A549 (cell line): ENCODE data around the gene PRKG1. TPM values are rescaled to one million over a fixed set of nuclear protein-coding genes. Genes with fewer than 3 reads are reported as not detected.

Source experiments
- ATAC-seq, 2 experiments: fragments of 200-7000 bp in 1 of 2; fragments of >200 bp in 1 of 2; cut with Nextera tagmentation in 1 of 2; cut with Tn5 transposase in 1 of 2; 3 replicates each; pipeline versions ENCODE4 v1.8.0 to v1.9.1; 2018 to 2020; ENCODE audit warnings: mild to moderate bottlenecking in 1 of 2, moderate library complexity in 1 of 2
- CTCF ChIA-PET: fragments of 300-600 bp; sonication (Branson Sonifier 250); formaldehyde crosslinking; extraction: SDS; loops from one replicate; lab custom pipeline; 2021; ENCODE audit warnings: antibody characterized with exemption, inconsistent platforms; lab: Yijun Ruan, JAX
- POLR2A ChIA-PET: fragments of 350-600 bp; formaldehyde crosslinking; extraction: SDS; loops from one replicate; lab custom pipeline; 2021; ENCODE audit warnings: antibody characterized with exemption, inconsistent platforms; lab: Yijun Ruan, JAX
- DNase-seq, 2 experiments: peaks; one replicate each; pipeline versions ENCODE4 v3.0.0 to v3.0.0-alpha.2; 2011 to 2016; ENCODE audit warnings: low read depth in 1 of 2, low spot score in 1 of 2
- FAIRE-seq: peaks from 2 replicates; lab custom pipeline; 2011; peaks lifted over from hg19 to GRCh38; lab: Jason Lieb, UNC
- H3K27ac ChIP-seq, 2 experiments: fragments of >200 bp; sonication (Bioruptor Twin); formaldehyde crosslinking; 3 replicates each; pipeline ENCODE4 v1.5.1; 2016 to 2017
- H3K4me1 ChIP-seq: fragments of >200 bp; sonication (Bioruptor Twin); formaldehyde crosslinking; 3 replicates; pipeline ENCODE4 v1.6.1; 2016
- H3K4me2 ChIP-seq: fragments of >200 bp; sonication (Bioruptor Twin); formaldehyde crosslinking; 3 replicates; pipeline ENCODE4 v1.6.1; 2016
- H3K4me3 ChIP-seq: fragments of >200 bp; sonication (Bioruptor Twin); formaldehyde crosslinking; 3 replicates; pipeline ENCODE4 v1.5.1; 2016
- H3K9me3 ChIP-seq: fragments of >200 bp; sonication (Bioruptor Twin); formaldehyde crosslinking; 3 replicates; pipeline ENCODE4 v1.6.1; 2016
- CHD2 ChIP-seq: fragments of 150-350 bp; IDR thresholded peaks from 2 replicates; pipeline ENCODE4 v1.6.1; 2014; ENCODE audit warnings: low read length; ENCODE audit not compliant: partially characterized antibody
- CHD4 ChIP-seq: fragments of 200-600 bp; sonication (generic); IDR thresholded peaks from 2 replicates; pipeline ENCODE4 v1.6.1; 2016; ENCODE audit warnings: antibody characterized with exemption, mild to moderate bottlenecking, borderline replicate concordance
- EP300 ChIP-seq, 2 experiments: fragments of >200 bp; sonication (Bioruptor Twin); formaldehyde crosslinking; IDR thresholded peaks; 2 replicates in 1 of 2; 3 replicates in 1 of 2; pipeline ENCODE4 v1.6.1; 2016 to 2017
- FOSB ChIP-seq: fragments of 250-450 bp; sonication (Bioruptor Pico); IDR thresholded peaks from 2 replicates; pipeline ENCODE4 v1.5.0; 2020; ENCODE audit warnings: mild to moderate bottlenecking, moderate library complexity
- HOXA7 ChIP-seq: fragments of 250-450 bp; sonication (Bioruptor Pico); IDR thresholded peaks from 2 replicates; pipeline ENCODE4 v1.5.0; 2020; ENCODE audit warnings: mild to moderate bottlenecking, moderate library complexity
- JUN ChIP-seq, 2 experiments: fragments of >200 bp; sonication (Bioruptor Twin); formaldehyde crosslinking; IDR thresholded peaks; 2 replicates in 1 of 2; 3 replicates in 1 of 2; pipeline ENCODE4 v1.6.1; 2016 to 2017
- JUNB ChIP-seq: fragments of >200 bp; sonication (Bioruptor Twin); formaldehyde crosslinking; IDR thresholded peaks from 2 replicates; pipeline ENCODE4 v1.6.1; 2016
- KDM1A ChIP-seq: fragments of 200-600 bp; sonication (generic); IDR thresholded peaks from 2 replicates; pipeline ENCODE4 v1.6.1; 2016; ENCODE audit warnings: low read depth, mild to moderate bottlenecking
- MAZ ChIP-seq: fragments of 150-350 bp; IDR thresholded peaks from 2 replicates; pipeline ENCODE4 v1.6.1; 2014; ENCODE audit warnings: antibody characterized with exemption, low read depth, low read length, borderline replicate concordance
- NFE2L2 ChIP-seq: fragments of 150-350 bp; conservative IDR thresholded peaks from 2 replicates; pipeline ENCODE4 v1.6.1; 2014; ENCODE audit warnings: low read length
- NPAS2 ChIP-seq: fragments of 250-450 bp; sonication (Bioruptor Pico); IDR thresholded peaks from 2 replicates; pipeline ENCODE4 v1.8.0; 2022; ENCODE audit warnings: mild to moderate bottlenecking, moderate library complexity, borderline replicate concordance
- RAD21 ChIP-seq, 2 experiments: fragments of >200 bp in 1 of 2; sonication (Bioruptor Twin) in 1 of 2; formaldehyde crosslinking in 1 of 2; IDR thresholded peaks in 1 of 2; conservative IDR thresholded peaks in 1 of 2; 2 replicates in 1 of 2; 3 replicates in 1 of 2; pipeline ENCODE4 v1.6.1; 2012 to 2018; ENCODE audit warnings: inconsistent platforms in 1 of 2
- RARB ChIP-seq: fragments of 250-450 bp; sonication (Bioruptor Pico); IDR thresholded peaks from 2 replicates; pipeline ENCODE4 v1.8.0; 2021; ENCODE audit warnings: mild to moderate bottlenecking, moderate library complexity
- RFX5 ChIP-seq: fragments of 450-650 bp; IDR thresholded peaks from 2 replicates; pipeline ENCODE4 v1.7.1; 2014; ENCODE audit warnings: antibody characterized with exemption, mild to moderate bottlenecking, moderate library complexity
- RNF2 ChIP-seq: fragments of 200-600 bp; sonication (generic); IDR thresholded peaks from 2 replicates; pipeline ENCODE4 v1.6.1; 2016; ENCODE audit warnings: low read depth, mild to moderate bottlenecking, antibody characterized with exemption, moderate library complexity, borderline replicate concordance
- SMC3 ChIP-seq: fragments of >200 bp; sonication (Bioruptor Twin); formaldehyde crosslinking; IDR thresholded peaks from 3 replicates; pipeline ENCODE4 v1.6.1; 2018; ENCODE audit warnings: inconsistent platforms
- SREBF2 ChIP-seq: fragments of 450-650 bp; IDR thresholded peaks from 2 replicates; pipeline ENCODE4 v1.6.1; 2014; ENCODE audit warnings: mild to moderate bottlenecking, moderate library complexity
- TFCP2L1 ChIP-seq: fragments of 250-450 bp; sonication (Bioruptor Pico); IDR thresholded peaks from 2 replicates; pipeline ENCODE4 v1.5.0; 2021; ENCODE audit warnings: mild to moderate bottlenecking
- TP53 ChIP-seq: fragments of 250-450 bp; sonication (Bioruptor Pico); IDR thresholded peaks from 2 replicates; pipeline ENCODE4 v1.5.0; 2021; ENCODE audit warnings: mild to moderate bottlenecking, moderate library complexity
- ZC3H11A ChIP-seq: fragments of 450-650 bp; IDR thresholded peaks from 2 replicates; pipeline ENCODE4 v1.6.1; 2014; ENCODE audit warnings: antibody characterized with exemption, mild to moderate bottlenecking
- ZFP36 ChIP-seq: fragments of 450-650 bp; IDR thresholded peaks from 2 replicates; pipeline ENCODE4 v1.6.1; 2014; ENCODE audit warnings: borderline replicate concordance; ENCODE audit not compliant: partially characterized antibody
- ZSCAN20 ChIP-seq: fragments of 250-450 bp; sonication (Bioruptor Pico); IDR thresholded peaks from 2 replicates; pipeline ENCODE4 v1.8.0; 2022; ENCODE audit warnings: mild to moderate bottlenecking, moderate library complexity
- WGBS: methylation state at CpG from one replicate; pipeline ENCODE4 v1.1.6; 2017; ENCODE audit errors: missing lambda C conversion rate; 5-methylcytosine and 5-hydroxymethylcytosine counted together
- polyA plus RNA-seq, 4 experiments: library from polyadenylated mRNA; depleted of rRNA in 3 of 4; stranded (reverse); fragments of >200 nt; fragmentation: RNase III in 1 of 4; extraction: RNeasy Plus Mini Kit Qiagen cat#74134 plus additional on column Dnase treatment in 1 of 4; gene quantifications; 2 replicates in 3 of 4; 3 replicates in 1 of 4; pipeline ENCODE4 v1.2.3, GENCODE V29; 2011 to 2017
- TF ChIP-seq, protein P1 (sequence below): fragments of >200 bp; sonication (Bioruptor Twin); formaldehyde crosslinking; IDR thresholded peaks from 3 replicates; pipeline ENCODE4 v1.6.1; 2016
- TF ChIP-seq, protein P2 (sequence below): fragments of >200 bp; sonication (Bioruptor Twin); formaldehyde crosslinking; IDR thresholded peaks from 2 replicates; pipeline ENCODE4 v1.6.1; 2016
- TF ChIP-seq, protein P3 (sequence below): fragments of 150-350 bp; IDR thresholded peaks from 2 replicates; pipeline ENCODE4 v1.6.1; 2014; ENCODE audit warnings: low read depth, mild to moderate bottlenecking, low read length
- TF ChIP-seq, protein P4 (sequence below): fragments of >200 bp; sonication (Bioruptor Twin); formaldehyde crosslinking; IDR thresholded peaks from 3 replicates; pipeline ENCODE4 v1.5.1; 2016

The PRKG1 gene
- polyA plus RNA-seq, 2 of the 4 experiments (the other 2 are of a cell fraction) = not detected

DNA sequence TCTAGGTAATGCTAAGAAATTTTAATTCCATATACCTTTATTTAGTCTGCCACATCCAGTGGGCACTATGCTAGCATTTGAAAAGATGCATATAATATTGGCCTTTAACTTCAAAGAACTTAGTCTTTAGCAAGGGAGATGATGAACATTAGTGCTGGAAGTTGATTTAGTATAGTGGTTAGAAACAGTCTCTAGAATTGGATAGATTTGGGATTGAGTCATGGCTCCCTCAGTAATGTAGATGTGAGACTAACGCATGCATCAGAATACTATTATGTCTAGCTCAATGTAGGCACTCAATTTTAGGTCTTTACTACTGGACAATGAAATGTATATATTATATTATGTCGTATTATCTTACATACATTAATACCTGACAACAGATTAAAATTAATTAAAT, 1245.6 kb downstream of the PRKG1 start:
- CTCF ChIA-PET = interaction anchor here (3.5 to 3.7 kb wide), 2 partner anchors 12 to 167 kb away, joined by 14 to 36 read pairs; no protein-coding TSS in a partner anchor
- Histone ChIP-seq H3K4me1 (peaks cover 29% of the 10 kb centered on the region), H3K27ac (peak overlapping the region; percentile 82 to 89), H3K4me3 (no peak overlapping the region), H3K4me2 (peak overlapping the region; percentile 72), H3K9me3 (peaks cover 9% of the 10 kb centered on the region; the same call in 2 of the 3 replicates)
- no peak for ATAC-seq
- no peak for DNase-seq
- TF ChIP-seq, protein P1, sequence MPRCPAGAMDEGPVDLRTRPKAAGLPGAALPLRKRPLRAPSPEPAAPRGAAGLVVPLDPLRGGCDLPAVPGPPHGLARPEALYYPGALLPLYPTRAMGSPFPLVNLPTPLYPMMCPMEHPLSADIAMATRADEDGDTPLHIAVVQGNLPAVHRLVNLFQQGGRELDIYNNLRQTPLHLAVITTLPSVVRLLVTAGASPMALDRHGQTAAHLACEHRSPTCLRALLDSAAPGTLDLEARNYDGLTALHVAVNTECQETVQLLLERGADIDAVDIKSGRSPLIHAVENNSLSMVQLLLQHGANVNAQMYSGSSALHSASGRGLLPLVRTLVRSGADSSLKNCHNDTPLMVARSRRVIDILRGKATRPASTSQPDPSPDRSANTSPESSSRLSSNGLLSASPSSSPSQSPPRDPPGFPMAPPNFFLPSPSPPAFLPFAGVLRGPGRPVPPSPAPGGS = no peak
- TF ChIP-seq JUN (IDR thresholded peaks at IDR 0.05) (no peak), NFE2L2 (no peak), ZC3H11A (no peak), CHD4 (no peak), RAD21 (conservative IDR thresholded peaks at IDR 0.05 in 1 of 2, IDR thresholded peaks at IDR 0.05 in 1 of 2) (no peak), SREBF2 (no peak), ZFP36 (no peak), NPAS2 (CRISPR knock-in tag) (no peak), ZSCAN20 (CRISPR knock-in tag) (no peak), CHD2 (no peak), RNF2 (no peak), RARB (no peak), TP53 (CRISPR knock-in tag) (no peak)
- TF ChIP-seq, protein P2, sequence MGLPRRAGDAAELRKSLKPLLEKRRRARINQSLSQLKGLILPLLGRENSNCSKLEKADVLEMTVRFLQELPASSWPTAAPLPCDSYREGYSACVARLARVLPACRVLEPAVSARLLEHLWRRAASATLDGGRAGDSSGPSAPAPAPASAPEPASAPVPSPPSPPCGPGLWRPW = no peak
- FAIRE-seq = no peak
- POLR2A ChIA-PET = interaction anchor here (2.1 kb wide), 2 partner anchors 123 to 167 kb away, joined by 10 to 17 read pairs; no protein-coding TSS in a partner anchor
- WGBS = 80% methylated on average over 2 of the region's 2 CpGs

DNA sequence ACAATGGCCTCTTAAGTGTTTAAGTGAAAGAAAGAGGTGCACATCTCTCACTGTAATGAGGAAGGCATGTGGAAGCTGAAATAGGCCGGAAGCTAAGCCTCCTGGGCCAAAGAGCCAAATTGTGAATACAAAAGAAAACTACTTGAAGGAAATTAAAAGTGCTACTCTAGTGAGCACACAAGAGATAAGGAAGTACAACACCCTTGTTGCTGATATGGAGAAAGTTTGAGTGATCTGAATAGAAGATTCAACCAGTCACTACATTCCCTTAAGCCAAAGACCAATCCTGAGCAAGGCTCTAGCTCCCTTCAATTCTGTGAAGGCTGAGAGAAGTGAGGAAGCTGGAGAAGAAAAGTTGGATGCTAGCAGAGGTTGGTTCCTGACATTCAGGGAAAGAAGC, 1248.0 kb downstream of the PRKG1 start:
- CTCF ChIA-PET = interaction anchor here (0.7 to 1.7 kb wide), 5 partner anchors 9 to 245 kb away, joined by 3 to 8 read pairs (median 4); partner anchors contain the start of gene DKK1
- Histone ChIP-seq H3K4me2 (no peak overlapping the region), H3K9me3 (peaks cover 9% of the 10 kb centered on the region; the same call in 2 of the 3 replicates), H3K4me1 (peaks cover 36% of the 10 kb centered on the region), H3K4me3 (no peak overlapping the region), H3K27ac (peak overlapping the region; percentile 32 to 54; a peak in 5 of 6 replicates)
- POLR2A ChIA-PET = no interaction called here
- 100% methylated on average over 1 of the region's 1 CpG for WGBS
- FAIRE-seq = no peak
- no peak for ATAC-seq
- DNase-seq = no peak
- TF ChIP-seq FOSB (CRISPR knock-in tag) (no peak), MAZ (no peak)

DNA sequence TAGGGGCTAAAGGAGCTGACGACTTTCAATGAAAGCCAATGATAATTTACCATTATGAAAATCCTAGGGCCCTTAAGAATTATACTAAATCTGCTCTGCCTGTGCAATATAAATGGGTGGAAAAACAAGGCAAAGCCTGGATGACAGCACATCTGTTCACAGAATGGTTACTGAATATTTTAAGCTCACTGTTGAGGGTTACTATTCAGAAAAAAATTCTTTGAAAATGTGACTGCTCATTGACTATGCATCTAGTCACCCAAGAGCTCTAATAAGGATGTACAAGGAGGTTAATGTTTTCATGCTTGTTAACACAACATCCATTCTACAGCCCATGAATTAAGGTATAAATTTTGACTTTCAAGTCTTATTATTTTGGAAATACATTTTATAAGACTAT, 1248.6 kb downstream of the PRKG1 start:
- POLR2A ChIA-PET = no interaction called here

DNA sequence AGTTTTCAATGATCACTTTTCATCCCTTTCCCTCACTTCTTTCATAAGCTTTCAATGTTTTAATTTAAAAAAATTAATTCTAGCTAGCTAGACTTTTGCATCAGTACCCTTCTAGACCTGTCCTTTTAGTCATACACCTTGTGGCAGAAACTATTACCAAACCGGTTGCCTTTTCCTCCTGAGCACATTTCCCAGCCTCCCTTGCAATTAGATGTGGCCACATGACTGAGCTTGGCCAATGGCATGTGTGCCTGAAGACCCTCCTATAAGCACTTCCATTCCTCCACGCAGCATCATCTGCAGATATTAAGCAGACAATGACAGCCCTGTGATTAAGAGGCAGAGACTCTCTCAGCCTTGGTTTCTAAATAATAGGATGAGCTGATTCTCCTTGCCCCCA, 1252.1 kb downstream of the PRKG1 start:
- no peak overlapping the region for H3K4me2 ChIP-seq
- H3K4me3 ChIP-seq = no peak overlapping the region
- H3K4me1 ChIP-seq = peaks cover 13% of the 10 kb centered on the region; the same call in 1 of the 3 replicates
- H3K27ac ChIP-seq = peak overlapping the region in 1 of 2 experiments; percentile 37; a peak in 1 of 6 replicates
- peak; percentile 40 to 50; a peak in 2 of 6 replicates for ATAC-seq
- ChIA-PET POLR2A (no interaction called here), CTCF (interaction anchor here (0.9 to 1.9 kb wide), 3 partner anchors 12 to 127 kb away, joined by 3 to 7 read pairs (median 3); partner anchors contain the start of gene DKK1)
- H3K9me3 ChIP-seq = no peaks in the 10 kb centered on the region
- FAIRE-seq = no peak
- 83% methylated on average over 2 of the region's 2 CpGs for WGBS
- no peak for DNase-seq
- TF ChIP-seq, protein P3, sequence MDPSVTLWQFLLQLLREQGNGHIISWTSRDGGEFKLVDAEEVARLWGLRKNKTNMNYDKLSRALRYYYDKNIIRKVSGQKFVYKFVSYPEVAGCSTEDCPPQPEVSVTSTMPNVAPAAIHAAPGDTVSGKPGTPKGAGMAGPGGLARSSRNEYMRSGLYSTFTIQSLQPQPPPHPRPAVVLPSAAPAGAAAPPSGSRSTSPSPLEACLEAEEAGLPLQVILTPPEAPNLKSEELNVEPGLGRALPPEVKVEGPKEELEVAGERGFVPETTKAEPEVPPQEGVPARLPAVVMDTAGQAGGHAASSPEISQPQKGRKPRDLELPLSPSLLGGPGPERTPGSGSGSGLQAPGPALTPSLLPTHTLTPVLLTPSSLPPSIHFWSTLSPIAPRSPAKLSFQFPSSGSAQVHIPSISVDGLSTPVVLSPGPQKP = no peak
- TF ChIP-seq RFX5 (no peak), RNF2 (no peak), CHD4 (no peak), HOXA7 (CRISPR knock-in tag) (no peak), SMC3 (no peak), JUN (IDR thresholded peaks at IDR 0.05) (no peak), KDM1A (no peak), JUNB (no peak), TFCP2L1 (no peak), EP300 (IDR thresholded peaks at IDR 0.05) (no peak)
- TF ChIP-seq, protein P4, sequence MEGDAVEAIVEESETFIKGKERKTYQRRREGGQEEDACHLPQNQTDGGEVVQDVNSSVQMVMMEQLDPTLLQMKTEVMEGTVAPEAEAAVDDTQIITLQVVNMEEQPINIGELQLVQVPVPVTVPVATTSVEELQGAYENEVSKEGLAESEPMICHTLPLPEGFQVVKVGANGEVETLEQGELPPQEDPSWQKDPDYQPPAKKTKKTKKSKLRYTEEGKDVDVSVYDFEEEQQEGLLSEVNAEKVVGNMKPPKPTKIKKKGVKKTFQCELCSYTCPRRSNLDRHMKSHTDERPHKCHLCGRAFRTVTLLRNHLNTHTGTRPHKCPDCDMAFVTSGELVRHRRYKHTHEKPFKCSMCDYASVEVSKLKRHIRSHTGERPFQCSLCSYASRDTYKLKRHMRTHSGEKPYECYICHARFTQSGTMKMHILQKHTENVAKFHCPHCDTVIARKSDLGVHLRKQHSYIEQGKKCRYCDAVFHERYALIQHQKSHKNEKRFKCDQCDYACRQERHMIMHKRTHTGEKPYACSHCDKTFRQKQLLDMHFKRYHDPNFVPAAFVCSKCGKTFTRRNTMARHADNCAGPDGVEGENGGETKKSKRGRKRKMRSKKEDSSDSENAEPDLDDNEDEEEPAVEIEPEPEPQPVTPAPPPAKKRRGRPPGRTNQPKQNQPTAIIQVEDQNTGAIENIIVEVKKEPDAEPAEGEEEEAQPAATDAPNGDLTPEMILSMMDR = no peak

More for the DNA sequence above, 1248.6 kb downstream of the PRKG1 start:
- DNase-seq (no peak), FAIRE-seq (no peak), ATAC-seq (no peak)
- CTCF ChIA-PET = interaction anchor here (1.2 to 1.7 kb wide), 3 partner anchors 9 to 166 kb away, joined by 4 to 8 read pairs (median 5); partner anchors contain the start of gene DKK1
- Histone ChIP-seq H3K4me1 (peaks cover 31% of the 10 kb centered on the region), H3K4me2 (no peak overlapping the region), H3K9me3 (peaks cover 9% of the 10 kb centered on the region; the same call in 2 of the 3 replicates), H3K4me3 (no peak overlapping the region), H3K27ac (peak overlapping the region in 1 of 2 experiments; percentile 54; a peak in 3 of 6 replicates)
- WGBS = 93% methylated on average over 1 of the region's 1 CpG
- no peak for TF ChIP-seq JUN (IDR thresholded peaks at IDR 0.05)
